Measurements from ENCODE around the gene GNPTG.
"Not testable (repeated sequence)": the region's sequence is repeated elsewhere in the genome, so short reads cannot be mapped to it uniquely, and the experiment has no call there.

The GNPTG gene

GRCh38 chr16:1319041-1319440 is 32.7 kb upstream of the GNPTG start:
- DNase-seq (ENCODE audit: low read depth, low spot score), result no peak

GRCh38 chr16:1320097-1320496 is 31.6 kb upstream of the GNPTG start:
- no peak for DNase-seq (ENCODE audit: low read depth, low spot score)

GRCh38 chr16:1320658-1321240 is 31.0 kb upstream of the GNPTG start:
- no peak for DNase-seq (ENCODE audit: low read depth, low spot score)

- no peak for DNase-seq (ENCODE audit: low read depth, low spot score)
Observed at GRCh38 chr16:1322407-1322806, 29.3 kb upstream of the GNPTG start.

- no peak for DNase-seq (ENCODE audit: low read depth, low spot score)
Observed at GRCh38 chr16:1323296-1324239, 28.2 kb upstream of the GNPTG start.

- DNase-seq (ENCODE audit: low read depth, low spot score), result no peak
Observed at GRCh38 chr16:1324286-1324826, 27.4 kb upstream of the GNPTG start.

- no peak for DNase-seq (ENCODE audit: low read depth, low spot score)
Observed at GRCh38 chr16:1325261-1325660, 26.5 kb upstream of the GNPTG start.

GRCh38 chr16:1325673-1326371 is 25.9 kb upstream of the GNPTG start:
- no peak for DNase-seq (ENCODE audit: low read depth, low spot score)

GRCh38 chr16:1326391-1326790 is 25.3 kb upstream of the GNPTG start:
- DNase-seq (ENCODE audit: low read depth, low spot score), result no peak

- DNase-seq (ENCODE audit: low read depth, low spot score), result no peak
Observed at GRCh38 chr16:1326946-1327618, 24.6 kb upstream of the GNPTG start.

- no peak for DNase-seq (ENCODE audit: low read depth, low spot score)
Observed at GRCh38 chr16:1327619-1327947, 24.1 kb upstream of the GNPTG start.

GRCh38 chr16:1328136-1328535 is 23.6 kb upstream of the GNPTG start:
- DNase-seq (ENCODE audit: low read depth, low spot score), result not testable (repeated sequence)

- not testable (repeated sequence) for DNase-seq (ENCODE audit: low read depth, low spot score)
Observed at GRCh38 chr16:1328961-1329360, 22.8 kb upstream of the GNPTG start.

GRCh38 chr16:1330260-1330914 is 21.3 kb upstream of the GNPTG start:
- no peak for DNase-seq (ENCODE audit: low read depth, low spot score)

GRCh38 chr16:1330931-1331711 is 20.6 kb upstream of the GNPTG start:
- no peak for DNase-seq (ENCODE audit: low read depth, low spot score)

- no peak for DNase-seq (ENCODE audit: low read depth, low spot score)
Observed at GRCh38 chr16:1331712-1332617, 19.8 kb upstream of the GNPTG start.

- DNase-seq (ENCODE audit: low read depth, low spot score), result no peak
Observed at GRCh38 chr16:1332618-1333148, 19.0 kb upstream of the GNPTG start.

- no peak for DNase-seq (ENCODE audit: low read depth, low spot score)
Observed at GRCh38 chr16:1333149-1333812, 18.4 kb upstream of the GNPTG start, which contains the start of gene BAIAP3. BAIAP3 (plus strand) TSS chr16:1333645; CDS start chr16:1338550, 4,905 bp downstream.
